Testis (tissue), 2 donors: Measurements from ENCODE around the gene ATAT1.

ENCODE experiments used
- CTCF ChIP-seq, 3 experiments: fragments of 450-650 bp in 2 of 3; fragments of 200-600 bp in 1 of 3; sonication (generic) in 1 of 3; IDR thresholded peaks; one replicate each; pipeline ENCODE4 v1.5.1; 2016 to 2019; ENCODE audit warnings: antibody characterized with exemption in 3 of 3, mild to moderate bottlenecking in 2 of 3, moderate library complexity in 1 of 3
- POLR2A ChIP-seq: fragments of 450-650 bp; IDR thresholded peaks from one replicate; pipeline ENCODE4 v1.6.1; 2017; ENCODE audit warnings: antibody characterized with exemption, mild to moderate bottlenecking, moderate library complexity

- TF ChIP-seq CTCF (IDR thresholded peaks at IDR 0.05) (no peak), POLR2A (no peak)
Observed at GRCh38 chr6:30683183-30683979, 56.7 kb downstream of the ATAT1 start.
